ENCODE measurements around the gene KRTAP2-4.
"Not testable (repeated sequence)": the region's sequence is repeated elsewhere in the genome, so short reads cannot be mapped to it uniquely, and the experiment has no call there.

The KRTAP2-4 gene

GRCh38 chr17:41101586-41102259, 36.0 kb upstream of the KRTAP2-4 start, which contains the start of gene KRTAP4-16:
Gene KRTAP4-16, minus strand, starts transcription at chr17:41102209. Its CDS starts 0 bp downstream, at chr17:41102209.
- H3K27ac ChIP-seq, result no peak within 1 kb of the TSS
- TF ChIP-seq CTCF (conservative IDR thresholded peaks at IDR 0.05), result no peak

- not testable (repeated sequence) for H3K27ac ChIP-seq
Observed at GRCh38 chr17:41099682-41100480, 34.2 kb upstream of the KRTAP2-4 start.

GRCh38 chr17:41098481-41098880, 32.8 kb upstream of the KRTAP2-4 start:
- no peak overlapping the region for H3K27ac ChIP-seq
- no peak for TF ChIP-seq CTCF (conservative IDR thresholded peaks at IDR 0.05)

- no peak within 1 kb of the TSS for H3K27ac ChIP-seq
- TF ChIP-seq CTCF (conservative IDR thresholded peaks at IDR 0.05), result no peak
Observed at GRCh38 chr17:41098042-41098441, 32.4 kb upstream of the KRTAP2-4 start, which contains the start of gene KRTAP4-8. Gene KRTAP4-8, minus strand, starts transcription at chr17:41098142. Its CDS starts 58 bp downstream, at chr17:41098084.

GRCh38 chr17:41096055-41096454, 30.4 kb upstream of the KRTAP2-4 start:
- H3K27ac ChIP-seq, result no peak overlapping the region
- no peak for TF ChIP-seq CTCF (conservative IDR thresholded peaks at IDR 0.05)

GRCh38 chr17:41088760-41089352, 23.2 kb upstream of the KRTAP2-4 start:
- H3K27ac ChIP-seq, result not testable (repeated sequence)

- not testable (repeated sequence) for H3K27ac ChIP-seq
Observed at GRCh38 chr17:41084100-41084856, 18.6 kb upstream of the KRTAP2-4 start, which contains the start of gene KRTAP4-7. Gene KRTAP4-7, plus strand, starts transcription at chr17:41084150. Its CDS starts 57 bp downstream, at chr17:41084207.

- H3K27ac ChIP-seq, result not testable (repeated sequence)
Observed at GRCh38 chr17:41083427-41083826, 17.7 kb upstream of the KRTAP2-4 start.

GRCh38 chr17:41082626-41083025, 16.9 kb upstream of the KRTAP2-4 start:
- TF ChIP-seq CTCF (conservative IDR thresholded peaks at IDR 0.05), result no peak
- H3K27ac ChIP-seq, result no peak overlapping the region
